Measurements from ENCODE around the gene CCDC9. TPM values are rescaled to one million over a fixed set of nuclear protein-coding genes. Genes with fewer than 3 reads are reported as not detected.

The CCDC9 gene
- total and polyA plus RNA-seq, 2 of the 13 experiments (the other 11 are each of a cell fraction or from before 2014, with no cell fraction given): 2.9 to 6.3 TPM

- no peak for TF ChIP-seq BCLAF1 (IDR thresholded peaks at IDR 0.05)
- 0 out of 2 replicates have a peak, but pooled peaks have one; percentile 27 for TF ChIP-seq KLF11 (CRISPR knock-in tag; IDR thresholded peaks at IDR 0.05)
- no peak for TF ChIP-seq ZNF3 (CRISPR knock-in tag; IDR thresholded peaks at IDR 0.05)
- 0 out of 2 replicates have a peak, but pooled peaks have one; percentile 35 for TF ChIP-seq IRF9 (CRISPR knock-in tag; IDR thresholded peaks at IDR 0.05; ENCODE audit: borderline replicate concordance)
- peak; percentile 83; the same call in 1 of the 2 replicates for TF ChIP-seq MEF2D (CRISPR knock-in tag; IDR thresholded peaks at IDR 0.05)
- no peak for TF ChIP-seq GLMP (CRISPR knock-in tag; IDR thresholded peaks at IDR 0.05; ENCODE audit: borderline replicate concordance)
- TF ChIP-seq SAP130 (CRISPR knock-in tag; IDR thresholded peaks at IDR 0.05; ENCODE audit: low read depth): peak; percentile 98
- TF ChIP-seq ARNT2 (CRISPR knock-in tag; IDR thresholded peaks at IDR 0.05; ENCODE audit: low read depth): 0 out of 2 replicates have a peak, but pooled peaks have one; percentile 41
- peak; percentile 94 for TF ChIP-seq GATAD2A (CRISPR knock-in tag; IDR thresholded peaks at IDR 0.05)
- no peak for TF ChIP-seq FOXM1 (CRISPR knock-in tag; IDR thresholded peaks at IDR 0.05)
- peak; percentile 94 for TF ChIP-seq MED1 (CRISPR knock-in tag; IDR thresholded peaks at IDR 0.05)
- TF ChIP-seq SPEN (CRISPR knock-in tag; IDR thresholded peaks at IDR 0.05; ENCODE audit: low read depth): peak; percentile 80; the same call in 1 of the 2 replicates
- peak; percentile 80; the same call in 1 of the 2 replicates for TF ChIP-seq NFIC (IDR thresholded peaks at IDR 0.05; ENCODE audit: low read length)
- TF ChIP-seq ZNF879 (CRISPR knock-in tag; IDR thresholded peaks at IDR 0.05): no peak
- TF ChIP-seq TMF1 (CRISPR knock-in tag; IDR thresholded peaks at IDR 0.05; ENCODE audit: low read depth): no peak
- TF ChIP-seq FOXA1 (IDR thresholded peaks at IDR 0.05): no peak
- TF ChIP-seq FOXA1 (CRISPR knock-in tag; IDR thresholded peaks at IDR 0.05): peak; percentile 69; the same call in 1 of the 2 replicates
- TF ChIP-seq CBX1 (IDR thresholded peaks at IDR 0.05; ENCODE audit: low read depth): no peak
- no peak for TF ChIP-seq ZNF75D (CRISPR knock-in tag; IDR thresholded peaks at IDR 0.05; ENCODE audit: borderline replicate concordance)
- peak; percentile 78 for TF ChIP-seq ESRRA (CRISPR knock-in tag; IDR thresholded peaks at IDR 0.05; ENCODE audit: low read depth)
- TF ChIP-seq NFYC (CRISPR knock-in tag; IDR thresholded peaks at IDR 0.05): no peak
- peak; percentile 18; the same call in 1 of the 2 replicates for TF ChIP-seq GATAD1 (CRISPR knock-in tag; IDR thresholded peaks at IDR 0.05)
- no peak for TF ChIP-seq ZNF33B (CRISPR knock-in tag; IDR thresholded peaks at IDR 0.05)
- no peak for TF ChIP-seq SMYD3 (CRISPR knock-in tag; IDR thresholded peaks at IDR 0.05)
- TF ChIP-seq RELA (CRISPR knock-in tag; IDR thresholded peaks at IDR 0.05): no peak
- no peak for TF ChIP-seq ZNF576 (CRISPR knock-in tag; IDR thresholded peaks at IDR 0.05)
- peak; percentile 70; the same call in 1 of the 2 replicates for TF ChIP-seq FOXJ3 (CRISPR knock-in tag; IDR thresholded peaks at IDR 0.05; ENCODE audit: borderline replicate concordance)
- no peak for TF ChIP-seq ZBTB3 (CRISPR knock-in tag; IDR thresholded peaks at IDR 0.05; ENCODE audit: borderline replicate concordance, low read depth)
Observed at GRCh38 chr19:47315125-47315821, 58.9 kb downstream of the CCDC9 start (continued).
